GM10847 (cell line): ENCODE results near the gene FAM228A.

Experiments used
- POLR2A ChIP-seq: IDR thresholded peaks from 2 replicates; pipeline ENCODE4 v1.6.1; 2011; ENCODE audit not compliant: insufficient read length; ENCODE audit errors: extremely low read depth

Gene FAM228A

DNA sequence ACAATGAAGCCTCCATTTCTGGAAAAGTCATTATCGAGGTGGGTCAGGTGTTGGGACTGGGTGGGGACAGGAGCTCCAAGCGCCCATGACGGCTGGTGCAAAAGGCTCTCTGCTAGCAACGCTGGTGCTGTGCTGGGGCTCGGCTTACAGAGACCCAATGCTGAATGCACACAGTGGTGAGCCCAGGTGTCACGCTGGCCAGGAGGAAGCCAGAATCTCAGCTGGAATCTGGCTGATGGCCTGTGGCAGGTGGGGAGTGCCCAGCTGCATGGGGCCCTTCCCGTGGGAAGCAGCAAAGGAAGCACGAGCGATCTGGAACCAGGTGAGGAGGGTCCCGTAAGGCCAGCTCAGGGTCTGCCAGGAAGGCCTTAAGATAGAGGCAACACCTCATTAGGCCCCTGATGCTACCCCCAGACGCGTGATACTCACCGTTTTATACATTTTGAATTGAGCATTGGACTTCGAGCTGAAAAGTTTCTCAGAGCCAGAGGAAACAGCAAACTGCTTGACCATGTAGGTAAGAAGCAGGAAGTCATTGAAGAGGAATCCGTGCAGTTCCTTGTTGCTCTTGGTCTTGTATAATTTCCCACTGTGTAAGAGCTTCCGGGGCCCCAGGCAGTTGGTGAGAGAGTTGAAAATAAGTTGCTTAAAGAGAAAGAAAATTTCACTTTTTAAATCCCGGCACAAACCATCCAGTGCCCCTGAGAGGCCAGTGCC is 34.7 kb downstream of the FAM228A start:
- no peak for TF ChIP-seq POLR2A

DNA sequence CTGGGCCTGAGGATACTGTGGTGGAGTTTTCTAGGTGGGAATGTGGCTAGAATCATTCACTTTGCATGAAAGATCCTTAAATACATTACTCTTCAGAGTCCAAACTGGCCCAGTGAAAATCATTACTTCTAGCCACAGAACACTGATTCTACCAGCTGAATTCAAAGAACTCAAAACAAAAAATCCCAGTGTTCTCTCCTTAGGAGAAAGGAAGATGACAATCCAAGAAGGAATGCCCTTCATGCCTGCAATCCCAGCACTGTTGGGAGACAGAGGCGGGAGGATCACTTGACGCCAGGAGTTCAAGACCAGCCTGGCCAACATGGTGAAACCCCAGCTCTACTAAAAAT is 35.2 kb downstream of the FAM228A start:
- no peak for TF ChIP-seq POLR2A

DNA sequence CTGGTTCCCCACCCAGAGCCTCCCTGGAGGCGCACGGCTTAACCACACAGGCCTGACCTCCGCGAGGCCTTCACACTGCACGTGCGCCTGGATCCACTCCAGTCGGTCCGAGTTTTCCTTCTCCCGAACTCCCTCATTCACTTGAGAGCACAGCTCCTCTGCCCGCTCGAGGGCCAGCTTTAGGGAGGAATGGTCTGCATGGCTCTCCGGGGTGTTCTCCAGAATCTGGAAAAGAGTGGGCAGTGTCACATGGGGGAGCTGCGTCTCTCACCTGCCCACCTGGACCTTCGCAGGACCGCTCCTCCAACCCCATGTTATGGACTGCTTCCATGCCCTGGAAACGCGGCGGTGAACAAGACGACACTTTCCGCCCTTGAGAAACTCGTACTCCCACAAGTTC is 35.9 kb downstream of the FAM228A start:
- TF ChIP-seq POLR2A: no peak

DNA sequence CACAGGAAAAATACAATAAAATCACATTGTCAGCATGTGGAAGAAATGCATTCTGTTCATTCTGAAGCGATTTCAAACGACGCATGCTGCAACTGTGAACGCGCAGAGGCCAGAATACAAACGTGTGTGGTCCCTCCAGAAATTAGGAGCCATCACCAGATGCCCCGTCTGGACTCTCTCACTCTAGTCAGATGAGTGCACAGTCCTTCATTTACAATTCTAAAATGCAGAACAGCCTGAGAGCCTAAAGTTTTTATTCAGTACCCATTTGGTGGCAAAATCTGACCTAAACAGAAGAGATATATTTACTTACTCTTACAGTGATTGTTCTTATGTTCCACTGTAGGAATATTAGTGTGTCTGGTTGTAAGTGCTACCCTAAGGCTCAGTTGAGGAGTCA is 36.6 kb downstream of the FAM228A start:
- TF ChIP-seq POLR2A: no peak

DNA sequence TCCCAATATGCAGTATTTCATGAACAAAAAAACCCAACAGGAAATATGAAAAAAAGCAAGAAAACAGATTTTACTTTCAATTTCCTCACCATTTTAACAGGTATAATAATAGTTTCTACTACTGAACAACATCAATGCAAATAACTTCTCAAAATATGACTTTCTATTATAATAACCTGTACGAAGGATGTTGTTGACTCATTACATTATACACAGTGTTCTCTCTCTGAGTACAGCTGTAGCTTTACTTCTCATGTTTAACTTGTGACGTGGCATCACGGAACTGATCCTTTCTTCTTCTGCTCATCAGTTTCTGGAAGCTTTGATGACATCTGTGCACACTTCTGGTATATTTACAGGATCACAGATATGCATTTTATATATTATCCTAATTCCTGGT is 40.0 kb downstream of the FAM228A start:
- TF ChIP-seq POLR2A: no peak

DNA sequence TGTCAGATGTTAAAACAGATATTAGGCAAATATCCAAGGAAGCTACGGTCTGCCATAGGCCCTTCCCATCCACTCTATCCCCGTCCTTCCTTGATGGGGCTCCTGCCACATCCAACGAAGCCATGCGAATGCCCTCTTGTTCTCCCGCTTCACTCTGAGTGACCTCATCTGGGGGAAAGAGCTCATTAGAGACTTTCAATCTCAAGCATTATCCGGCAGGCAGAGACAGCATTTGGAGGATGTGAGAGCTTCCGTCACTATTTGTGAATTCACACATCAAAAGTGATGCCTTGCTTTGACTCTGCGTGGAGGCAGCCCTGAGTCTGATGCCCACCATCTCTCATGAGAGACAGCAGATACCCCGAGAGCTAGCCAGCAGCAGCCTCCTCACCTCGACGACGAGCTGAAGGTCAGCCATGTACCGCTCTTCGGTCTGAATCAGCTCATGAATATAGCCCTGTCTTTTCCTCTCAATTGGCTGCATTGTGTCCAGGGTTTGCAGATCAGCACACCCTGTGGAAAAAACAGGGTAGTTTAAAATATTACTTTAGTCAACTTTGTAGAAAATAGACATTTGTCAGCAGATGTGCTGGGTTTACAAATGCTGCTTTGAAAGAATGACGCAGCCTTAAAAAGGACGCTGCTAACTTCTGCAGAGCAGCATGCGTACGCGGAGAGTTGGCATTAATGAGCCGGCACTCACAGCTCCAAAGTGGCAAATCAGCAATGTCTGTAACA is 45.9 kb downstream of the FAM228A start:
- no peak for TF ChIP-seq POLR2A

DNA sequence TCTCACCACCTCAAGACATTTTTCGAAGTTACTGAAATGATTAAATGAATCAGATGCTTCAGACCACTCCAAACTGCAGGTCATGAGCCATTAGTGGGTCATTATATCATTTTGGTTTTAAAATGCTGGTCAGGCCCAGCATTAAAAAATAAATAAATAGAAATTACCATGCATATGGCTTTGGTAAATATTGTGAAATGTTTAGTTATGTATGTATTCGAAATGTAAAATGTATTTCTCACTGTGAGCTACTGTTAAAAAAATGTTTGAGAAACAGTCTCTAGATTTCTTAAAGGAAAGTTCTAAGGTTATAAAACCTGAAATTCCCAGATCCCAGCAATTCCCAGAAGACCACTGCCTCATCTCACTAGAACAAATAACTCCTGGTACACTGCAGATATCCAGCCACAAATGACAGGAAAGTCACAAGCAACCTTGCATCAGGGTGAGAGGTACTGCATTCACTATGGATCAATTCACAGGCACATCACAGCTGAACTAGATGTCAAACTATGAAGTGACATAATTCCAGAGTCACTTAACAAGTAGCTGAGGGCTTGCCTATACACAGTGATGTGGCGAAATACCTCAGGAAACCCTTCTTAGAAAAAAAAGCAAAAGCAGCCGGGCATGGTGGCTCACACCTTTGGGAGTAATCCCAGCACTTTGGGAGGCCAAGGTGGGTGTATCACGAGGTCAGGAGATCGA is 46.6 kb downstream of the FAM228A start:
- TF ChIP-seq POLR2A: no peak

DNA sequence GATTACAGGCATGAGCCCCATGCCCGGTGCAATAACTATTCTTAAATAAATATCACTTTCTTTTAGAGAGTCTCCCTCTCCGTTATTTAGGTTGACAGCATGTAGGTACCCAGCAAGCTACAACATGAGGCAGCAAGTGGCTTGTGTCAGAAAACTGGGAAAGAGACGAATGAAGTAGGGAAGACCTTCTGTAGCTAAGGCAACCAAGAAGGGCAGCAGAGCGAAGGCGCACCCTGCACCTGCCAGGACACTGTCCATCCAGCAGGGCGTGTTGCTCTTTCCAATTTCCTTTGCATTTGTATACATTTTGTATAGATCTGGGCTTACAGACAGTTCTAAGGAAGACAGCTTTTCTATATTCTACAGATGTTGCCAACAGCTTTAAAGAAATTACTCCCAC is 48.1 kb downstream of the FAM228A start:
- TF ChIP-seq POLR2A: no peak

DNA sequence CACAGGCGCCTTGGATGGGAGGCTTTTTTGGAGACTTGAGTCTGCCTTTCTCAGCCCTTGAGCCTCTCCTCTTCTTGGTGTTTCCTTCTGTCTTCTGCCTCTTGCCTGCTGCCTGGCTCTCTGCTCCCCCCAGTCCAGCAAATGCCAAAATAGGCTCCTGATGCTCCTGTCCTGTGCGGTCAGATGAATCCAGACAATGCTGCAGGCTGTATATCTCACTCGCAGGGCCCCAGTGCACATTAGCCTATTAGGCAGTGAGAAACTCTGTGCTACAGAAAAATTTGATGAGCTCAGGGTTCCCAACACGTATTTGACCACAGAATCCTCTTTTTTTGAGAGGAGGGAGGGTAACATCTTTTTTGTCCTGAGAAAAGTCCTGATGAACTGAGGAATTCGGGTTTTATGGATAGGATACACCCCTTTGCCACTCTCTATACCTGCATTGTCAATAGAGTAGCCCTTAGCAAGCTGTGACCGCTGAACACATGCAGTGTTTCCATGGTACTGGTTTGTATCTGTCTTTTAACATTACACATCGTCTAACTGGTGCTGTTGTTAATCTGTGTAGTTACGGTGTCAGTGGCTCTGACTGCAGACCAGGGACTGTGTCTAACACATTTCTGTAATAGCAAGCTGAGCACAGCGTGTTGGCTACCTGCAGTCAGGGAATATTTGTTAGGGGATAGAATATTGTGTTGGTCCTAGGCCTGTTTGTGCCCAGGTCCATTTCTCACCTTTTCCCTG is 50.8 kb downstream of the FAM228A start:
- no peak for TF ChIP-seq POLR2A

DNA sequence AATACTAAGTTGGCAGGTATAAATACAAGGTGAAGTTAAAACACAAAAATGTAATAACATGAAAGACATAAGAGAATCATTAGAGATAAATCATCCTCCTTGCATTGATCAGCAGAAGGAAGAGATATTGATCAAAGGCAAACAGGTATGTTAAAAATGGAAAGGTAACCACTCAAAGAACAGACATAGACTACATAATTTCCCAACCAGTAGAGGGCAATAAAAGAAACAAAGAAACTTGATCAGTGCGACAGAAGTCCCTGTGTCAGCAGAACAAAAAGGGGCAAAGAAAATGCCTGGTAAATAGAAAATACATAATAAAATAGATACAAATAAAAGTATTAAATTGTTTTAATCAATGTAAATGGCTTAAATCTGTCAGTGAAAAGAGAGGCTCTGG is 53.6 kb downstream of the FAM228A start:
- no peak for TF ChIP-seq POLR2A

DNA sequence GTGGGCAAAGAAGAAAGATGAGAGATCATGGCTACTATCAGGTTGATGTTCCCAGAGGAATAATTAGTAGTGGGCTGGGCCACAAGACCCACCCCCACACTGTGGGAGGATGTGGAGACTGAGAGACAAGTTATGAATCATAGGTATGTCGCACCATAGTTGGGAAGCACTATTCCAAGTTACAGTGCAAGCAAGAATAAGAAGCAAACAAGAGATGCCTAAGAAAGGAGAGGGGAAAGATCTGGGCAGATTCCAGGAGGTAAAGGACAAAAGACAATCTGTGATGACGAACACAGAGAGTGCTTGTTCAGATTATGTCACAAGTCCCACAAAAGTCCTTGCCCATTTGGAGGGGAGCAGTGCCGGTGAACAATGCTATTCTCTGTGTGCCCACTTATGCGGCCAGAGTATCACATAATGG is 56.6 kb downstream of the FAM228A start:
- no peak for TF ChIP-seq POLR2A

DNA sequence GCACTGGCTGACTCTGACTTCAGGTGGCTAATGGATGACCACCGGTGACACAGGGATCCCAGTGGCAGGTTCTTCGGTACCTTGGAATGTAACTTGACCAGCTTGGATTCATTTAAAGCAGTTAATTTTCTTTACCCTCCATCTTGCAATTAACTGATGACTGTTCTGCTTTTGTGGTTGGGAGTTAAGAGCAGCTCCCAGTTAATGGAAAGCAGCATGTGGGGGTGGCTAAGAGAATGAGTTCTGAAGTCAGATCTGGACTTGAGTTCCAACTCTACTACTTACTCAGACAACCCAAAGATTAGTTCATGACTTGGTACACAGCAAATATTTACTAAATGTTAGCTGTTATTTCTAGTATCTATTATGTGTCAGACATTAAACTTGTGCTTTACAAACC is 58.5 kb downstream of the FAM228A start:
- TF ChIP-seq POLR2A: no peak

DNA sequence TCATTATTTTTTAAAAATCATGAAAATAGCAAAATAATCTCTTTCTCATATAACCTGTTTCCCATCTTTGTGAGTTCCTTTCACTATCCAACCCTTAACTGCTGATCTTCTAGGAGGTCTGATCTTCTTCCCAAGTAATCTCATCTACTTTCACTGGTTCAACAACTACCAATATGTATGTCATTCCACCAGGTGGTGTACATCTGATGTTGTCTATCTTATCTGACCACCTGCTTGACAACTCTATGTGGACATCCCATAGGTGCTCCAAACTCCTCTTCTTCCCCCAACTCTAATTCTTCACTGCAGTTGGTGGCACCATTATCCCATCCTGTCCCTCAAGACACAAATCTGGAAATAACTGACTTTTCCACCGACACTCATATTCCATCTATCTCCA is 62.5 kb downstream of the FAM228A start:
- no peak for TF ChIP-seq POLR2A

DNA sequence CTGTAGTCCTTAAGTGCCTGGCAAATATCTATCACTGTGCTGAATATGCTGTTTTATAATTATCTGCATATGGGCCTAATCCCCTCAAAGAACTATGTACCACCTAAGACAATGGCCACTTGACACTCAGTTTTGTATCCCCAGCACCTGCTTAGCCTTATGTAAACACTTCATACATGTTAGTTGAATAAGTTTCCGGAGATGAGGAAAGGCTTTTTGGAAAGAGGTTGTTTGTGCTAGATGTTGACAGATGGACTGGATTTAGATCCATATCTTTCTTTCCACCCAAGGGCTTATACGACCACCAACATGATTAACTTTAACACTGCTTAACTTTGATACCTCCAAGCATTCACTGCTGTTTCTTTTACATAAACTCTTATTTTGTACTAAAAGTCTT is 63.3 kb downstream of the FAM228A start:
- no peak for TF ChIP-seq POLR2A

DNA sequence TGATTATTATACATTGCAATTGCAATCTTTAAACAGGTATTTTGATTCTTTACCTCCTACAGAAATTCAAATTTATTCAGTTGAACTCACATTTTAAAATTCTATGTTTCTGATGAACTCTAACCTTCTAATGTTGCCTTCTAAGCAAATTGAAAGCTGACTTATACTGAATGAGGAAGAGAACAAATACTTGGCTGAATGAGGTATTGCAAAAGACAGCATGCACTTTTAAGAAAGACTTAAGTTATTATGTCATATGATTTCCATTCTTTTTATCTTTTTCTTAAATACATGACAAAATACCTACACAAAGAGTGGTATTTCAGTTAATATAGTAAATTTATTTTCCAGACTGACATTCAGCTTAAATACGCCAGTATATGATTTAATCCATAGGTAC is 64.7 kb downstream of the FAM228A start:
- TF ChIP-seq POLR2A: no peak
